Panc1 (cell line): ENCODE results near the gene STAT3. TPM values are rescaled to one million over a fixed set of nuclear protein-coding genes. Genes with fewer than 3 reads are reported as not detected.
A peak's percentile ranks its signal among the peaks of the same experiment; 100 is the strongest.

Experiments
- ATAC-seq: fragments of 200-7000 bp; cut with Tn5 transposase; 2 replicates; pipeline ENCODE4 v1.9.1; 2020; ENCODE audit warnings: mild to moderate bottlenecking, moderate library complexity
- BruUV-seq: library from RNA; stranded (reverse); fragments of 400-500 nt; replicated peaks from 2 replicates; lab custom pipeline; 2021; lab: Mats Ljungman, UMichigan
- CTCF ChIA-PET: fragments of 300-600 bp; sonication (Branson Sonifier 250); formaldehyde crosslinking; loops from one replicate; lab custom pipeline; 2022; ENCODE audit warnings: antibody characterized with exemption; lab: Charles Lee
- POLR2A ChIA-PET: fragments of 300-600 bp; sonication (Branson Sonifier 250); formaldehyde crosslinking; loops from one replicate; lab custom pipeline; 2022; ENCODE audit warnings: antibody characterized with exemption; lab: Charles Lee
- DNase-seq: peaks from one replicate; pipeline ENCODE4 v3.0.0-alpha.2; 2010; ENCODE audit warnings: low read depth, low spot score
- H3K27ac ChIP-seq: 2 replicates; pipeline ENCODE4 v1.5.1; 2011; ENCODE audit warnings: mild to moderate bottlenecking, low read length, inconsistent platforms
- H3K27me3 ChIP-seq: fragments of 200-500 bp; sonication (Bioruptor generic); 2 replicates; pipeline ENCODE4 v1.6.0; 2014; ENCODE audit warnings: low read length, inconsistent platforms; ENCODE audit not compliant: control insufficient read depth, insufficient read depth
- H3K36me3 ChIP-seq: fragments of 200-500 bp; sonication (Bioruptor generic); 2 replicates; pipeline ENCODE4 v1.5.1; 2014; ENCODE audit warnings: inconsistent platforms, mild to moderate bottlenecking, low read length, moderate library complexity; ENCODE audit not compliant: control insufficient read depth, insufficient read depth
- H3K4me1 ChIP-seq: 2 replicates; pipeline ENCODE4 v1.5.1; 2011; ENCODE audit warnings: inconsistent platforms, mild to moderate bottlenecking, low read length, moderate library complexity; ENCODE audit not compliant: control insufficient read depth, insufficient read depth
- H3K4me3 ChIP-seq, 2 experiments: 2 replicates each; pipeline ENCODE4 v1.5.1; 2011 to 2012; ENCODE audit warnings: low read depth in 2 of 2, low read length in 2 of 2, mild to moderate bottlenecking in 2 of 2, inconsistent platforms in 1 of 2, moderate library complexity in 1 of 2
- H3K9me3 ChIP-seq: fragments of 200-500 bp; sonication (Bioruptor generic); 2 replicates; pipeline ENCODE4 v1.5.1; 2014; ENCODE audit warnings: low read depth, mild to moderate bottlenecking, inconsistent platforms, low read length, moderate library complexity; ENCODE audit not compliant: control insufficient read depth, insufficient read depth
- POLR2AphosphoS5 ChIP-seq: IDR thresholded peaks from 2 replicates; pipeline ENCODE4 v1.6.1; 2012; ENCODE audit warnings: mild to moderate bottlenecking, low read depth, low read length, moderate library complexity
- SIN3A ChIP-seq: IDR thresholded peaks from 2 replicates; pipeline ENCODE4 v1.6.1; 2012; ENCODE audit warnings: low read depth, mild to moderate bottlenecking, low read length, moderate library complexity, borderline replicate concordance; ENCODE audit not compliant: insufficient read depth
- TCF7L2 ChIP-seq: IDR thresholded peaks from 2 replicates; pipeline ENCODE4 v1.6.1; 2011; ENCODE audit warnings: mild to moderate bottlenecking, low read depth, low read length, inconsistent platforms
- in situ Hi-C: cut with HindIII; loops from 2 replicates; pipeline ENCODE4 v1.10.0; 2016; ENCODE audit warnings: low sequenced_read_pairs, low pct_unique_long_range_greater_than_20kb
- intact Hi-C: fragments of 100-400 bp; cut with micrococcal nuclease; formaldehyde crosslinking; loops from one replicate; pipeline ENCODE4 v1.10.0; 2022; ENCODE audit not compliant: unreplicated experiment
- total RNA-seq: library from RNA; stranded (reverse); gene quantifications from one replicate; pipeline ENCODE4 v1.2.1, GENCODE V29; 2021; ENCODE audit not compliant: unreplicated experiment
- TF ChIP-seq, protein P1 (sequence below): fragments of 450-650 bp; IDR thresholded peaks from 2 replicates; pipeline ENCODE4 v1.5.1; 2017; ENCODE audit warnings: mild to moderate bottlenecking
- TF ChIP-seq, protein P2 (sequence below), 2 experiments: IDR thresholded peaks; 2 replicates each; pipeline ENCODE4 v1.6.1; 2011 to 2012; ENCODE audit warnings: low read depth in 2 of 2, control low read depth in 1 of 2, low read length in 1 of 2, mild to moderate bottlenecking in 1 of 2, moderate library complexity in 1 of 2; ENCODE audit not compliant: insufficient read depth in 1 of 2

The STAT3 gene
- total RNA-seq, 1 experiment from 2014 or later, result 287 TPM

GRCh38 chr17:42283241-42284023 lies 104.8 kb downstream of the STAT3 start:
- ATAC-seq (no peak), DNase-seq (no peak)
- in situ Hi-C loops (no loop called here), intact Hi-C loops (no loop called here)
- CTCF ChIA-PET, result no interaction called here
- Histone ChIP-seq H3K9me3 (no peaks in the 10 kb centered on the region), H3K4me1 (peaks cover 29% of the 10 kb centered on the region), H3K36me3 (no peaks in the 10 kb centered on the region), H3K27me3 (no peaks in the 10 kb centered on the region), H3K27ac (peak overlapping the region; percentile 68), H3K4me3 (no peak overlapping the region)
- TF ChIP-seq, protein P1, sequence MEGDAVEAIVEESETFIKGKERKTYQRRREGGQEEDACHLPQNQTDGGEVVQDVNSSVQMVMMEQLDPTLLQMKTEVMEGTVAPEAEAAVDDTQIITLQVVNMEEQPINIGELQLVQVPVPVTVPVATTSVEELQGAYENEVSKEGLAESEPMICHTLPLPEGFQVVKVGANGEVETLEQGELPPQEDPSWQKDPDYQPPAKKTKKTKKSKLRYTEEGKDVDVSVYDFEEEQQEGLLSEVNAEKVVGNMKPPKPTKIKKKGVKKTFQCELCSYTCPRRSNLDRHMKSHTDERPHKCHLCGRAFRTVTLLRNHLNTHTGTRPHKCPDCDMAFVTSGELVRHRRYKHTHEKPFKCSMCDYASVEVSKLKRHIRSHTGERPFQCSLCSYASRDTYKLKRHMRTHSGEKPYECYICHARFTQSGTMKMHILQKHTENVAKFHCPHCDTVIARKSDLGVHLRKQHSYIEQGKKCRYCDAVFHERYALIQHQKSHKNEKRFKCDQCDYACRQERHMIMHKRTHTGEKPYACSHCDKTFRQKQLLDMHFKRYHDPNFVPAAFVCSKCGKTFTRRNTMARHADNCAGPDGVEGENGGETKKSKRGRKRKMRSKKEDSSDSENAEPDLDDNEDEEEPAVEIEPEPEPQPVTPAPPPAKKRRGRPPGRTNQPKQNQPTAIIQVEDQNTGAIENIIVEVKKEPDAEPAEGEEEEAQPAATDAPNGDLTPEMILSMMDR, result no peak
- TF ChIP-seq, protein P2, sequence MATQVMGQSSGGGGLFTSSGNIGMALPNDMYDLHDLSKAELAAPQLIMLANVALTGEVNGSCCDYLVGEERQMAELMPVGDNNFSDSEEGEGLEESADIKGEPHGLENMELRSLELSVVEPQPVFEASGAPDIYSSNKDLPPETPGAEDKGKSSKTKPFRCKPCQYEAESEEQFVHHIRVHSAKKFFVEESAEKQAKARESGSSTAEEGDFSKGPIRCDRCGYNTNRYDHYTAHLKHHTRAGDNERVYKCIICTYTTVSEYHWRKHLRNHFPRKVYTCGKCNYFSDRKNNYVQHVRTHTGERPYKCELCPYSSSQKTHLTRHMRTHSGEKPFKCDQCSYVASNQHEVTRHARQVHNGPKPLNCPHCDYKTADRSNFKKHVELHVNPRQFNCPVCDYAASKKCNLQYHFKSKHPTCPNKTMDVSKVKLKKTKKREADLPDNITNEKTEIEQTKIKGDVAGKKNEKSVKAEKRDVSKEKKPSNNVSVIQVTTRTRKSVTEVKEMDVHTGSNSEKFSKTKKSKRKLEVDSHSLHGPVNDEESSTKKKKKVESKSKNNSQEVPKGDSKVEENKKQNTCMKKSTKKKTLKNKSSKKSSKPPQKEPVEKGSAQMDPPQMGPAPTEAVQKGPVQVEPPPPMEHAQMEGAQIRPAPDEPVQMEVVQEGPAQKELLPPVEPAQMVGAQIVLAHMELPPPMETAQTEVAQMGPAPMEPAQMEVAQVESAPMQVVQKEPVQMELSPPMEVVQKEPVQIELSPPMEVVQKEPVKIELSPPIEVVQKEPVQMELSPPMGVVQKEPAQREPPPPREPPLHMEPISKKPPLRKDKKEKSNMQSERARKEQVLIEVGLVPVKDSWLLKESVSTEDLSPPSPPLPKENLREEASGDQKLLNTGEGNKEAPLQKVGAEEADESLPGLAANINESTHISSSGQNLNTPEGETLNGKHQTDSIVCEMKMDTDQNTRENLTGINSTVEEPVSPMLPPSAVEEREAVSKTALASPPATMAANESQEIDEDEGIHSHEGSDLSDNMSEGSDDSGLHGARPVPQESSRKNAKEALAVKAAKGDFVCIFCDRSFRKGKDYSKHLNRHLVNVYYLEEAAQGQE (IDR thresholded peaks at IDR 0.05; ENCODE audit: insufficient read depth in 1 of 2, low read depth in 2 of 2, low read length in 1 of 2), result no peak
- TF ChIP-seq SIN3A (no peak), TCF7L2 (no peak), POLR2AphosphoS5 (no peak)
- TSS peak; percentile 54 for BruUV-seq
- POLR2A ChIA-PET, result no interaction called here

GRCh38 chr17:42282478-42283080 lies 105.7 kb downstream of the STAT3 start:
- DNase-seq (no peak), ATAC-seq (no peak)
- intact Hi-C loops, result no loop called here
- Histone ChIP-seq H3K36me3 (no peaks in the 10 kb centered on the region), H3K27me3 (no peaks in the 10 kb centered on the region), H3K27ac (peak overlapping the region; percentile 68), H3K4me1 (peaks cover 26% of the 10 kb centered on the region), H3K4me3 (no peak overlapping the region), H3K9me3 (no peaks in the 10 kb centered on the region)
- in situ Hi-C loops, result no loop called here
- no peak for TF ChIP-seq SIN3A
- TF ChIP-seq, protein P1, result no peak
- TF ChIP-seq, protein P2 (IDR thresholded peaks at IDR 0.05; ENCODE audit: insufficient read depth in 1 of 2, low read depth in 2 of 2, low read length in 1 of 2), result no peak
- TF ChIP-seq POLR2AphosphoS5, result no peak
- TF ChIP-seq TCF7L2, result no peak
- CTCF ChIA-PET, result interaction anchor here (0.6 kb wide), 1 partner anchor 84 kb away, joined by 3 read pairs; no protein-coding TSS in a partner anchor
- BruUV-seq, result no TSS peak
- POLR2A ChIA-PET, result no interaction called here
